Sigmoid colon (tissue), 7 donors: ENCODE data around the gene FTO. TPM values are rescaled to one million over a fixed set of nuclear protein-coding genes. Genes with fewer than 3 reads are reported as not detected.

Experiments used
- DNase-seq: peaks from one replicate; pipeline ENCODE4 v3.0.0-alpha.2; 2019
- H3K27ac ChIP-seq, 4 donors: fragments of 200-600 bp; sonication (generic); one replicate each; pipeline ENCODE4 v1.5.1; 2016 to 2019; ENCODE audit warnings: mild to moderate bottlenecking in 1 of 4
- H3K27me3 ChIP-seq, 3 donors: fragments of 200-600 bp; sonication (generic); one replicate each; pipeline ENCODE4 v1.5.1; 2019; ENCODE audit warnings: mild to moderate bottlenecking in 1 of 3
- H3K36me3 ChIP-seq, 4 donors: fragments of 200-600 bp; sonication (generic); one replicate each; pipeline ENCODE4 v1.5.1; 2016 to 2019
- H3K4me1 ChIP-seq, 4 donors: fragments of 200-600 bp; sonication (generic); one replicate each; pipeline ENCODE4 v1.5.1; 2017 to 2019
- H3K4me3 ChIP-seq, 4 donors: fragments of 200-600 bp; sonication (generic); one replicate each; pipeline ENCODE4 v1.5.1; 2017 to 2019; ENCODE audit warnings: mild to moderate bottlenecking in 2 of 4, moderate library complexity in 1 of 4
- H3K9me3 ChIP-seq, 4 donors: fragments of 200-600 bp in 3 of 4; sonication (generic) in 3 of 4; one replicate each; pipeline versions ENCODE4 v1.5.1 to v1.6.1; 2013 to 2019
- CTCF ChIP-seq, 4 experiments: fragments of 450-650 bp in 3 of 4; fragments of 200-600 bp in 1 of 4; IDR thresholded peaks; one replicate each; pipeline ENCODE4 v1.5.1; 2016 to 2019; ENCODE audit warnings: antibody characterized with exemption in 4 of 4, mild to moderate bottlenecking in 3 of 4, moderate library complexity in 2 of 4
- EP300 ChIP-seq, 4 donors: sonication (generic); formaldehyde crosslinking; IDR thresholded peaks; one replicate each; pipeline ENCODE4 v1.6.1; 2017; ENCODE audit warnings: antibody characterized with exemption in 4 of 4
- POLR2A ChIP-seq, 2 donors: fragments of 450-650 bp; IDR thresholded peaks; one replicate each; pipeline ENCODE4 v1.6.1; 2016; ENCODE audit warnings: antibody characterized with exemption in 2 of 2, mild to moderate bottlenecking in 2 of 2, moderate library complexity in 2 of 2
- POLR2AphosphoS5 ChIP-seq, 4 donors: sonication (generic); formaldehyde crosslinking; IDR thresholded peaks; one replicate each; pipeline ENCODE4 v1.6.1; 2017; ENCODE audit warnings: antibody characterized with exemption in 4 of 4
- WGBS, 2 donors: extraction: QIAGEN DNeasy Blood & Tissue Kit; methylation state at CpG; one replicate each; pipeline ENCODE4 v1.1.7; 2013; 5-methylcytosine and 5-hydroxymethylcytosine counted together
- intact Hi-C: fragments of 100-400 bp; cut with DNase I; formaldehyde crosslinking; loops from one replicate; pipeline ENCODE4 v1.15.1; 2023
- polyA plus RNA-seq, 3 donors: library from polyadenylated mRNA; stranded (reverse); fragments of 200-250 nt; gene quantifications; one replicate each; pipeline ENCODE4 v1.2.3, GENCODE V29; 2013
- total RNA-seq, 4 donors: library from RNA; depleted of rRNA; stranded (reverse); fragments of >200 nt; gene quantifications; one replicate each; pipeline ENCODE4 v1.1.0, GENCODE V29; 2016
- donor health status: healthy with polysubstance abuse.
- donor health status: Bipolar disorder and iron deficiency.
- donor health status: healthy.

The FTO gene
- total and polyA plus RNA-seq, 7 donors = 9.9 to 97.2 (median 77.8) TPM

GRCh38 chr16:54067322-54068065 lies 363.5 kb downstream of the FTO start:
- intact Hi-C loops = no loop called here
- Histone ChIP-seq H3K36me3 (no peaks in the 10 kb centered on the region), H3K27ac (no peak overlapping the region), H3K4me3 (no peak overlapping the region), H3K27me3 (no peaks in the 10 kb centered on the region), H3K9me3 (no peaks in the 10 kb centered on the region), H3K4me1 (peaks cover 0 to 16% (median 4%) of the 10 kb centered on the region in 4 donors)
- TF ChIP-seq POLR2A (IDR thresholded peaks at IDR 0.05) (no peak), POLR2AphosphoS5 (IDR thresholded peaks at IDR 0.05) (peak in 2 of 4 donors; percentile 23 to 38), CTCF (IDR thresholded peaks at IDR 0.05) (no peak), EP300 (IDR thresholded peaks at IDR 0.05) (no peak)
- 19 to 68% methylated on average over 8 of the region's 8 CpGs for WGBS, 2 donors
- DNase-seq = no peak

GRCh38 chr16:54068212-54068611 lies 364.3 kb downstream of the FTO start:
- no peaks in the 10 kb centered on the region for H3K9me3 ChIP-seq
- H3K36me3 ChIP-seq = no peaks in the 10 kb centered on the region
- intact Hi-C loops = no loop called here
- no peak for DNase-seq
- H3K27ac ChIP-seq = no peak overlapping the region
- peaks cover 0 to 16% (median 4%) of the 10 kb centered on the region in 4 donors for H3K4me1 ChIP-seq
- WGBS, 2 donors = 61 to 84% methylated on average over 2 of the region's 2 CpGs
- no peak for TF ChIP-seq POLR2A (IDR thresholded peaks at IDR 0.05)
- TF ChIP-seq POLR2AphosphoS5 (IDR thresholded peaks at IDR 0.05) = no peak
- TF ChIP-seq CTCF (IDR thresholded peaks at IDR 0.05) = no peak
- TF ChIP-seq EP300 (IDR thresholded peaks at IDR 0.05) = no peak
- no peaks in the 10 kb centered on the region for H3K27me3 ChIP-seq
- no peak overlapping the region for H3K4me3 ChIP-seq

GRCh38 chr16:54069601-54070239 lies 365.8 kb downstream of the FTO start:
- intact Hi-C loops = no loop called here
- Histone ChIP-seq H3K4me1 (peaks cover 0 to 16% (median 4%) of the 10 kb centered on the region in 4 donors), H3K27me3 (no peaks in the 10 kb centered on the region), H3K27ac (no peak overlapping the region), H3K36me3 (no peaks in the 10 kb centered on the region), H3K4me3 (no peak overlapping the region), H3K9me3 (no peaks in the 10 kb centered on the region)
- no peak for DNase-seq
- WGBS, 2 donors = 91 to 95% methylated on average over 3 of the region's 3 CpGs
- no peak for TF ChIP-seq CTCF (IDR thresholded peaks at IDR 0.05)
- no peak for TF ChIP-seq POLR2AphosphoS5 (IDR thresholded peaks at IDR 0.05)
- no peak for TF ChIP-seq EP300 (IDR thresholded peaks at IDR 0.05)
- TF ChIP-seq POLR2A (IDR thresholded peaks at IDR 0.05) = no peak

- H3K36me3 ChIP-seq = no peaks in the 10 kb centered on the region
- intact Hi-C loops = no loop called here
- H3K4me1 ChIP-seq = peaks cover 0 to 16% (median 4%) of the 10 kb centered on the region in 4 donors
- 92 to 97% methylated on average over 2 of the region's 2 CpGs for WGBS, 2 donors
- no peak overlapping the region for H3K4me3 ChIP-seq
- no peak overlapping the region for H3K27ac ChIP-seq
- H3K27me3 ChIP-seq = no peaks in the 10 kb centered on the region
- no peak for DNase-seq
- TF ChIP-seq CTCF (IDR thresholded peaks at IDR 0.05) (no peak), POLR2A (IDR thresholded peaks at IDR 0.05) (no peak), EP300 (IDR thresholded peaks at IDR 0.05) (no peak), POLR2AphosphoS5 (IDR thresholded peaks at IDR 0.05) (no peak)
- no peaks in the 10 kb centered on the region for H3K9me3 ChIP-seq
These were observed 366.9 kb downstream of the FTO start for GRCh38 chr16:54070789-54071343.
